Fibroblast of lung (primary cell): ENCODE data around the gene FERMT2. TPM values are rescaled to one million over a fixed set of nuclear protein-coding genes. Genes with fewer than 3 reads are reported as not detected.

Source experiments
- DNase-seq, 2 donors: peaks; one replicate each; pipeline versions ENCODE4 v3.0.0 to v3.0.0-alpha.2; 2010; ENCODE audit warnings: low read depth in 2 of 2
- H2AFZ ChIP-seq: 2 replicates; pipeline ENCODE4 v1.5.1; 2012; ENCODE audit warnings: low read length, control low read depth, inconsistent platforms
- H3K27ac ChIP-seq: 2 replicates; pipeline ENCODE4 v1.5.1; 2011; ENCODE audit warnings: low read length, control low read depth; ENCODE audit not compliant: insufficient read depth
- H3K27me3 ChIP-seq: 2 replicates; pipeline ENCODE4 v1.5.1; 2011; ENCODE audit warnings: mild to moderate bottlenecking, low read length; ENCODE audit not compliant: control insufficient read depth, insufficient read depth
- H3K36me3 ChIP-seq: 2 replicates; pipeline ENCODE4 v1.5.1; 2011; ENCODE audit warnings: low read length; ENCODE audit not compliant: control insufficient read depth, insufficient read depth
- H3K4me1 ChIP-seq: 2 replicates; pipeline ENCODE4 v1.5.1; 2011; ENCODE audit warnings: low read length; ENCODE audit not compliant: control insufficient read depth, insufficient read depth; ENCODE audit errors: extremely low read depth
- H3K4me2 ChIP-seq: 2 replicates; pipeline ENCODE4 v1.5.1; 2011; ENCODE audit warnings: low read length, control low read depth; ENCODE audit not compliant: insufficient read depth; ENCODE audit errors: extremely low read depth
- H3K4me3 ChIP-seq, 4 experiments: fragments of 200-600 bp in 1 of 4; sonication (generic) in 1 of 4; replicated peaks in 1 of 4; 2 replicates each; pipeline ENCODE4 v1.5.1; 2011 to 2016; ENCODE audit warnings: low read length in 4 of 4, low read depth in 3 of 4, mild to moderate bottlenecking in 3 of 4, control low read depth in 2 of 4, inconsistent platforms in 1 of 4, mixed read lengths in 1 of 4; ENCODE audit not compliant: insufficient read depth in 1 of 4; ENCODE audit errors: control extremely low read depth in 1 of 4
- H3K79me2 ChIP-seq: 2 replicates; pipeline ENCODE4 v1.5.1; 2012; ENCODE audit warnings: mild to moderate bottlenecking, low read length, inconsistent platforms; ENCODE audit not compliant: control insufficient read depth, insufficient read depth
- H3K9ac ChIP-seq: 2 replicates; pipeline ENCODE4 v1.5.1; 2011; ENCODE audit warnings: mild to moderate bottlenecking, low read length, control low read depth; ENCODE audit not compliant: insufficient read depth
- H3K9me3 ChIP-seq: 2 replicates; pipeline ENCODE4 v1.5.1; 2012; ENCODE audit warnings: low read depth, low read length; ENCODE audit not compliant: control insufficient read depth, insufficient read depth
- H4K20me1 ChIP-seq: 2 replicates; pipeline ENCODE4 v1.5.1; 2011; ENCODE audit warnings: low read length; ENCODE audit not compliant: control insufficient read depth, insufficient read depth; ENCODE audit errors: extremely low read depth
- CTCF ChIP-seq, 2 donors: IDR thresholded peaks in 1 of 2; conservative IDR thresholded peaks in 1 of 2; 1 replicate in 1 of 2; 2 replicates in 1 of 2; pipeline ENCODE4 v1.5.1; 2011 to 2012; ENCODE audit warnings: low read length in 2 of 2, control low read depth in 1 of 2, inconsistent platforms in 1 of 2, low read depth in 1 of 2, mild to moderate bottlenecking in 1 of 2
- EZH2 ChIP-seq: IDR thresholded peaks from 2 replicates; pipeline ENCODE4 v1.5.1; 2012; ENCODE audit warnings: low read length, control low read depth, mild to moderate bottlenecking; ENCODE audit errors: missing control alignments
- polyA plus RNA-seq, 2 donors: library from polyadenylated mRNA; depleted of rRNA in 1 of 2; stranded (reverse) in 1 of 2; unstranded in 1 of 2; fragments of >200 nt; gene quantifications; 2 replicates each; pipeline ENCODE4 v1.2.1, GENCODE V29; 2011 to 2012; ENCODE audit warnings: missing spikeins in 1 of 2
- total RNA-seq: library from RNA; depleted of rRNA; stranded (reverse); fragments of >200 nt; gene quantifications from 2 replicates; pipeline ENCODE4 v1.2.1, GENCODE V29; 2014

The FERMT2 gene
- total and polyA plus RNA-seq, 2 donors (not counting 1 experiment from before 2014, with no cell fraction given), result 111 to 439 TPM

GRCh38 chr14:52873694-52874093 lies 77.2 kb downstream of the FERMT2 start:
- Histone ChIP-seq H3K36me3 (peaks cover 16% of the 10 kb centered on the region), H3K27me3 (no peaks in the 10 kb centered on the region), H2AFZ (no peak overlapping the region), H3K9ac (no peak overlapping the region), H3K9me3 (no peaks in the 10 kb centered on the region), H3K79me2 (peaks cover 3% of the 10 kb centered on the region), H3K4me1 (peaks cover 19% of the 10 kb centered on the region), H3K4me3 (peak overlapping the region in 1 of 4 experiments; percentile 2), H4K20me1 (no peaks in the 10 kb centered on the region), H3K27ac (no peak overlapping the region), H3K4me2 (no peak overlapping the region)
- TF ChIP-seq CTCF (conservative IDR thresholded peaks at IDR 0.05 in 1 of 2, IDR thresholded peaks at IDR 0.05 in 1 of 2; ENCODE audit: low read depth in 1 of 2, low read length in 2 of 2) (no peak), EZH2 (no peak)
- DNase-seq, result peak in 1 of 2 donors; percentile 89

GRCh38 chr14:52873065-52873464 lies 77.8 kb downstream of the FERMT2 start:
- Histone ChIP-seq H2AFZ (no peak overlapping the region), H3K27ac (no peak overlapping the region), H3K79me2 (peaks cover 3% of the 10 kb centered on the region), H3K4me1 (peaks cover 16% of the 10 kb centered on the region), H3K9ac (no peak overlapping the region), H3K4me3 (no peak overlapping the region), H3K9me3 (no peaks in the 10 kb centered on the region), H4K20me1 (no peaks in the 10 kb centered on the region), H3K36me3 (peaks cover 16% of the 10 kb centered on the region), H3K27me3 (no peaks in the 10 kb centered on the region), H3K4me2 (no peak overlapping the region)
- TF ChIP-seq EZH2, result no peak
- TF ChIP-seq CTCF (conservative IDR thresholded peaks at IDR 0.05 in 1 of 2, IDR thresholded peaks at IDR 0.05 in 1 of 2; ENCODE audit: low read depth in 1 of 2, low read length in 2 of 2), result no peak
- DNase-seq, result no peak

- Histone ChIP-seq H3K4me1 (peaks cover 6% of the 10 kb centered on the region), H3K9ac (no peak overlapping the region), H3K4me3 (no peak overlapping the region), H3K4me2 (no peak overlapping the region), H3K36me3 (peaks cover 16% of the 10 kb centered on the region), H3K79me2 (peaks cover 3% of the 10 kb centered on the region), H3K27ac (no peak overlapping the region), H2AFZ (no peak overlapping the region), H3K9me3 (no peaks in the 10 kb centered on the region), H3K27me3 (no peaks in the 10 kb centered on the region), H4K20me1 (no peaks in the 10 kb centered on the region)
- no peak for DNase-seq
- no peak for TF ChIP-seq EZH2
- no peak for TF ChIP-seq CTCF (conservative IDR thresholded peaks at IDR 0.05 in 1 of 2, IDR thresholded peaks at IDR 0.05 in 1 of 2; ENCODE audit: low read depth in 1 of 2, low read length in 2 of 2)
Measured at GRCh38 chr14:52871606-52872005, 79.2 kb downstream of the FERMT2 start.
